Right lobe of liver (tissue), 6 donors: ENCODE measurements around the gene HTD2. TPM values are rescaled to one million over a fixed set of nuclear protein-coding genes. Genes with fewer than 3 reads are reported as not detected.
A peak's percentile ranks its signal among the peaks of the same experiment; 100 is the strongest.

Experiments
- ATAC-seq, 4 donors: fragments of 200-7000 bp; cut with Tn5 transposase; one replicate each; pipeline ENCODE4 v1.9.1; 2020; ENCODE audit warnings: mild to moderate bottlenecking in 4 of 4, moderate library complexity in 4 of 4
- DNase-seq, 3 donors: peaks; one replicate each; pipeline ENCODE4 v3.0.0-alpha.2; 2020
- H3K27ac ChIP-seq, 3 donors: fragments of 200-600 bp; one replicate each; pipeline ENCODE4 v1.8.0; 2022
- H3K27me3 ChIP-seq, 2 donors: fragments of 200-600 bp; one replicate each; pipeline ENCODE4 v1.8.0; 2022
- H3K36me3 ChIP-seq, 4 donors: fragments of 200-600 bp; sonication (generic) in 1 of 4; one replicate each; pipeline versions ENCODE4 v1.5.1 to v1.8.0; 2017 to 2022; ENCODE audit warnings: control low read depth in 1 of 4
- H3K4me1 ChIP-seq, 4 donors: fragments of 200-600 bp; sonication (generic) in 1 of 4; one replicate each; pipeline versions ENCODE4 v1.5.1 to v1.8.0; 2017 to 2022; ENCODE audit warnings: control low read depth in 1 of 4
- H3K4me3 ChIP-seq, 3 donors: fragments of 200-600 bp; one replicate each; pipeline ENCODE4 v1.8.0; 2022
- H3K9me3 ChIP-seq, 4 donors: fragments of 200-600 bp; sonication (generic) in 1 of 4; one replicate each; pipeline versions ENCODE4 v1.5.1 to v1.8.0; 2017 to 2022; ENCODE audit warnings: control low read depth in 1 of 4
- CTCF ChIP-seq, 4 donors: fragments of 200-600 bp in 3 of 4; fragments of 450-650 bp in 1 of 4; IDR thresholded peaks; one replicate each; pipeline versions ENCODE4 v1.5.1 to v1.8.0; 2016 to 2022; ENCODE audit warnings: antibody characterized with exemption in 4 of 4, mild to moderate bottlenecking in 2 of 4
- POLR2A ChIP-seq: fragments of 450-650 bp; IDR thresholded peaks from one replicate; pipeline ENCODE4 v1.6.1; 2017; ENCODE audit warnings: antibody characterized with exemption, mild to moderate bottlenecking
- WGBS: methylation state at CpG from one replicate; pipeline ENCODE4 v1.1.6; 2018; ENCODE audit warnings: low coverage, low lambda C conversion rate; ENCODE audit not compliant: insufficient coverage; ENCODE audit errors: missing lambda C conversion rate; 5-methylcytosine and 5-hydroxymethylcytosine counted together
- intact Hi-C, 2 donors: fragments of 100-400 bp; cut with DNase I; formaldehyde crosslinking; loops; one replicate each; pipeline versions ENCODE4 v1.11.2 to v1.14.1; 2022
- total RNA-seq, 6 experiments: library from RNA; depleted of rRNA in 2 of 6; stranded (reverse); fragments of >200 nt in 2 of 6; fragmentation: NEBNext Ultra II Directional in 3 of 6; extraction: Animal tissue kit (Norgen Biotek cat#: 25700) in 3 of 6; gene quantifications; one replicate each; pipeline versions ENCODE4 v1.1.0 to v1.2.4, GENCODE V29; 2016 to 2023
- donor health status: DM: no; HTN: yes; CAD: no.
- donor health status: DM: no; HTN: no; CAD: no.
- donor health status: DM: no; HTN: no; CAD: no.
- donor health status: DM: no; HTN: yes; CAD: no.
- donor health status: DM: no; HTN: yes; CAD: no.

The HTD2 gene
- total RNA-seq, 6 experiments from 2014 or later, result 6.1 to 9.9 (median 8.5) TPM

DNA sequence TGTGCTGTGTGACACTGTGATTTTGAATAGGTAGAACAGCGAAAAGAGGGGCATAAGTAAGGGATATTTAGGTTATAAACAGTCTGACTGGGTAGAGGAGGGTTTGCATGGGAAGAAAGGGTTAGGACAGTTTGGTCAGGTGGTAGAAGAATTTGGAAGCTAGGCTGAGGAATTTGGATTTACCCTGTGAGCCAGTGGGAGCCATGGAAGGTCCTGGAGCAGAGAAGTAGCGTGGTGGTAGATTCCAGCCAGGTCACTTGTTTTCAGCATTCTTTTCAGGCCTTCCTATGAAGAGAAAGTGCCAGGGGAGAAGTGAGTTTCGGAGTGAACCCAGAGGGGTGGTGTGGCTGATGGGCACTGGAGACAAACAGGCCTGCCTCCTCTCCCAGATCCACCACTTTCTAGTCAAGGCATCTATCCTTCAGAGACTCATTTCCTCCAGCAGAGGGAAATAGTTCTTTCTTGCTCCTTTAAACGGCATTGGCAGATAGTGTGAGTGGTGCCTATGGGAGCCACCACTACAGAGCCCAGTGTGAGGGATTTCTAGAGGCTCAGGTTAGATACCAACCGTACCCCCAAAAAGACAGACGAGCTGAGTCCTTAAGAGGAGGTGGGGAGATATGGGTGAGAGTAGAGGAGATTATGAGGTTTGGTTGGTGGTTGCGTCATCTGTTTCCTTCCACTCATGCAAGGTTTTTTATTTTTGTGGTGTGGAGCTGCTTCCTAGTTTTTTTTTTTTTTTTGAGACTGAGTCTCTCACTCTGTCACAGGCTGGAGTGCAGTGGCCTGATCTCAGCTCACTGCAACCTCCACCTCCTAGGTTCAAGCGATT lies 47.6 kb downstream of the HTD2 start:
- H3K9me3 ChIP-seq, result no peaks in the 10 kb centered on the region
- H3K27ac ChIP-seq, result peak overlapping the region in 1 of 3 donors; percentile 22
- H3K27me3 ChIP-seq, result no peaks in the 10 kb centered on the region
- H3K36me3 ChIP-seq, result no peaks in the 10 kb centered on the region
- H3K4me1 ChIP-seq, result no peaks in the 10 kb centered on the region
- DNase-seq (no peak), ATAC-seq (peak in 3 of 4 donors; percentile 28 to 47 (median 42))
- no peak for TF ChIP-seq CTCF (IDR thresholded peaks at IDR 0.05)
- TF ChIP-seq POLR2A, result no peak
- intact Hi-C loops, result no loop called here
- 79% methylated on average over 7 of the region's 8 CpGs for WGBS
- no peak overlapping the region for H3K4me3 ChIP-seq

DNA sequence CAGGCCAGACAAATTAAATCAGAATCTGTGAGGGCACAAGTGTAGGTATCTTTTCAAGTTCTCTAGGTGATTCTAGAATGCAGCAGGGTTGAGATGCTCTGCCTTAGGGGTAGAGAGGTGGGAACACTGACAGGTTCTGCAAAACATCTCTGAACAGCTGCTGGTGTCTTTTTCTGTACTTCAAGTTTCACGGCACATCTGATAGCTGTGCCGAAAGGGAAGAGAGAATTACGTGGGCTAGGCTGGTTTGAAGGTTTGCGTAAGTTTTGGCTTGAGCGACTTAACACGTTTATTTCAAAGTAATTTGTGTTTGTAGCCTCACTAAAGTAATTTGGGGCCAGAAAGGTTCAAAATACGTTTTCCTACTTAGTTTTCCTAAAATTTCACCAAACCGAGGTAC lies 48.9 kb downstream of the HTD2 start:
- H3K36me3 ChIP-seq, result no peaks in the 10 kb centered on the region
- intact Hi-C loops, result no loop called here
- ATAC-seq (peak in 1 of 4 donors; percentile 14), DNase-seq (no peak)
- WGBS, result 68% methylated on average over 7 of the region's 8 CpGs
- H3K4me1 ChIP-seq, result no peaks in the 10 kb centered on the region
- TF ChIP-seq POLR2A (no peak), CTCF (IDR thresholded peaks at IDR 0.05) (no peak)
- H3K4me3 ChIP-seq, result no peak overlapping the region
- H3K9me3 ChIP-seq, result no peaks in the 10 kb centered on the region
- H3K27ac ChIP-seq, result no peak overlapping the region
- no peaks in the 10 kb centered on the region for H3K27me3 ChIP-seq

DNA sequence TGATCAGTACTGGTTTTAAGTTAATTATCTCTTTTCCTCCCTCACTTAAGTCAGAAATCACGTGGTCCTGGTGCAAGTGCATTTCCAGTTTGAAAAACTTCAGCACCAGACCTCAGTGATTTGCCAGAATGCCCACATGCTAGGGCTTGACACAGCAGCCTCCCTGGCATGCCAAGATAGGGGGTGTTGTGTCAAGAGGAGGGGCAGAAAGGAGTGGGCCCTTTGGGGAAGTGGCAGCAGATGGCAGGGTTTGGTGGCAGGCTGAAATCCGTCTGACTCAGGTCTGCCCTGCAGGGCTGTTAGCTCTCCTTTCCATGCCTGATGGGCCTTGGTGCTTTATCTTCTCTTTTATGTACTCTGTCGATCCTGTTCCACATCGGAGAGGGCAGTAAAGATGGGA lies 49.7 kb downstream of the HTD2 start:
- WGBS, result 20% methylated on average over 1 of the region's 4 CpGs
- intact Hi-C loops, result no loop called here
- Histone ChIP-seq H3K4me3 (no peak overlapping the region), H3K36me3 (no peaks in the 10 kb centered on the region), H3K4me1 (no peaks in the 10 kb centered on the region), H3K9me3 (no peaks in the 10 kb centered on the region), H3K27me3 (no peaks in the 10 kb centered on the region), H3K27ac (no peak overlapping the region)
- ATAC-seq (peak in 1 of 4 donors; percentile 20), DNase-seq (no peak)
- TF ChIP-seq CTCF (IDR thresholded peaks at IDR 0.05) (no peak), POLR2A (no peak)

- no peak for ATAC-seq
- Histone ChIP-seq H3K36me3 (no peaks in the 10 kb centered on the region), H3K4me3 (no peak overlapping the region), H3K9me3 (no peaks in the 10 kb centered on the region), H3K27me3 (no peaks in the 10 kb centered on the region), H3K27ac (no peak overlapping the region), H3K4me1 (no peaks in the 10 kb centered on the region)
- DNase-seq, result no peak
- WGBS, result 84% methylated on average over 3 of the region's 3 CpGs
- no peak for TF ChIP-seq CTCF (IDR thresholded peaks at IDR 0.05)
- intact Hi-C loops, result no loop called here
These were observed 51.1 kb downstream of the HTD2 start for GRCh38 chr3:58357402-58357801.
